HEK293 (cell line): Measurements from ENCODE around the gene BEGAIN.

ENCODE experiments used
- CTCF ChIA-PET: fragments of 350-600 bp; formaldehyde crosslinking; extraction: SDS; loops from one replicate; lab custom pipeline; 2021; ENCODE audit warnings: antibody characterized with exemption; lab: Yijun Ruan, JAX
- POLR2A ChIA-PET: fragments of 300-600 bp; formaldehyde crosslinking; extraction: SDS; loops from one replicate; lab custom pipeline; 2020; ENCODE audit warnings: antibody characterized with exemption, inconsistent platforms; lab: Yijun Ruan, JAX
- H3K27ac ChIP-seq: fragments of 200-500 bp; sonication (Bioruptor generic); 2 replicates; pipeline ENCODE4 v1.5.1; 2014; ENCODE audit warnings: low read depth, low read length, control low read depth, inconsistent platforms; ENCODE audit errors: extremely low read depth
- H3K36me3 ChIP-seq, 2 experiments: fragments of 200-500 bp in 1 of 2; sonication (Bioruptor generic) in 1 of 2; 1 replicate in 1 of 2; 2 replicates in 1 of 2; pipeline ENCODE4 v1.5.1; 2014 to 2017; ENCODE audit warnings: inconsistent platforms in 2 of 2, low read length in 2 of 2; ENCODE audit not compliant: control insufficient read depth in 2 of 2, insufficient read depth in 1 of 2
- H3K4me1 ChIP-seq: fragments of 200-500 bp; sonication (Bioruptor generic); 2 replicates; pipeline ENCODE4 v1.5.1; 2014; ENCODE audit warnings: mild to moderate bottlenecking, low read length, inconsistent platforms; ENCODE audit not compliant: control insufficient read depth, insufficient read depth
- H3K4me3 ChIP-seq: 2 replicates; pipeline ENCODE4 v1.5.1; 2011; ENCODE audit warnings: low read depth, mild to moderate bottlenecking, control low read depth, low read length, moderate library complexity
- H3K9me3 ChIP-seq: fragments of 200-500 bp; sonication (Bioruptor generic); 2 replicates; pipeline ENCODE4 v1.5.1; 2014; ENCODE audit warnings: low read depth, low read length, inconsistent platforms; ENCODE audit not compliant: control insufficient read depth, insufficient read depth
- ATF2 ChIP-seq: fragments of 450-650 bp; formaldehyde crosslinking; IDR thresholded peaks from 2 replicates; pipeline ENCODE4 v1.5.1; 2016; ENCODE audit warnings: missing biosample characterization, missing genetic modification characterization, low read depth
- GLI4 ChIP-seq: fragments of 450-650 bp; formaldehyde crosslinking; IDR thresholded peaks from 2 replicates; pipeline ENCODE4 v1.5.1; 2016; ENCODE audit warnings: missing biosample characterization, missing genetic modification characterization
- IKZF3 ChIP-seq: fragments of 450-650 bp; IDR thresholded peaks from 2 replicates; pipeline ENCODE4 v1.5.0; 2018; ENCODE audit warnings: missing biosample characterization, mild to moderate bottlenecking, missing genetic modification characterization, moderate library complexity
- RBAK ChIP-seq: fragments of 450-650 bp; formaldehyde crosslinking; IDR thresholded peaks from 2 replicates; pipeline ENCODE4 v1.5.1; 2016; ENCODE audit warnings: missing biosample characterization, missing genetic modification characterization
- TCF7L2 ChIP-seq: IDR thresholded peaks from 2 replicates; pipeline ENCODE4 v1.6.1; 2011; ENCODE audit warnings: low read depth, mild to moderate bottlenecking, inconsistent platforms, low read length, moderate library complexity, borderline replicate concordance
- WT1 ChIP-seq: fragments of 450-650 bp; formaldehyde crosslinking; IDR thresholded peaks from 2 replicates; pipeline ENCODE4 v1.5.1; 2016; ENCODE audit warnings: missing biosample characterization, missing genetic modification characterization
- ZBTB8A ChIP-seq: fragments of 450-650 bp; formaldehyde crosslinking; IDR thresholded peaks from 2 replicates; pipeline ENCODE4 v1.5.1; 2016; ENCODE audit warnings: missing biosample characterization, missing genetic modification characterization
- ZFP69B ChIP-seq: fragments of 450-650 bp; formaldehyde crosslinking; IDR thresholded peaks from 2 replicates; pipeline ENCODE4 v1.5.1; 2016; ENCODE audit warnings: missing biosample characterization, missing genetic modification characterization
- ZNF132 ChIP-seq: fragments of 450-650 bp; formaldehyde crosslinking; IDR thresholded peaks from 2 replicates; pipeline ENCODE4 v1.5.1; 2017; ENCODE audit warnings: missing biosample characterization, missing genetic modification characterization, borderline replicate concordance
- ZNF292 ChIP-seq: fragments of 450-650 bp; formaldehyde crosslinking; IDR thresholded peaks from 2 replicates; pipeline ENCODE4 v1.5.1; 2016; ENCODE audit warnings: low read depth, missing biosample characterization, missing genetic modification characterization, borderline replicate concordance
- ZNF341 ChIP-seq: fragments of 450-650 bp; formaldehyde crosslinking; IDR thresholded peaks from 2 replicates; pipeline ENCODE4; 2016; ENCODE audit warnings: low read depth, missing biosample characterization, missing genetic modification characterization
- ZNF501 ChIP-seq: fragments of 450-650 bp; formaldehyde crosslinking; IDR thresholded peaks from 2 replicates; pipeline ENCODE4 v1.5.1; 2016; ENCODE audit warnings: missing biosample characterization, missing genetic modification characterization
- ZNF555 ChIP-seq: fragments of 450-650 bp; formaldehyde crosslinking; conservative IDR thresholded peaks from 2 replicates; pipeline ENCODE4 v1.5.1; 2017; ENCODE audit warnings: missing biosample characterization, mild to moderate bottlenecking, missing genetic modification characterization, inconsistent platforms
- ZNF558 ChIP-seq: fragments of 450-650 bp; formaldehyde crosslinking; IDR thresholded peaks from 2 replicates; pipeline ENCODE4 v1.5.1; 2016; ENCODE audit warnings: missing biosample characterization, missing genetic modification characterization
- ZNF654 ChIP-seq: fragments of 450-650 bp; formaldehyde crosslinking; IDR thresholded peaks from 2 replicates; pipeline ENCODE4 v1.5.1; 2016; ENCODE audit warnings: low read depth, missing biosample characterization, missing genetic modification characterization
- ZNF658 ChIP-seq: fragments of 450-650 bp; formaldehyde crosslinking; IDR thresholded peaks from 2 replicates; pipeline ENCODE4; 2016; ENCODE audit warnings: missing biosample characterization, missing genetic modification characterization
- ZNF747 ChIP-seq: fragments of 450-650 bp; formaldehyde crosslinking; IDR thresholded peaks from 2 replicates; pipeline ENCODE4 v1.5.1; 2016; ENCODE audit warnings: missing biosample characterization, missing genetic modification characterization
- ZNF791 ChIP-seq: fragments of 450-650 bp; formaldehyde crosslinking; IDR thresholded peaks from 2 replicates; pipeline ENCODE4 v1.5.1; 2016; ENCODE audit warnings: missing biosample characterization, missing genetic modification characterization

BEGAIN gene

DNA sequence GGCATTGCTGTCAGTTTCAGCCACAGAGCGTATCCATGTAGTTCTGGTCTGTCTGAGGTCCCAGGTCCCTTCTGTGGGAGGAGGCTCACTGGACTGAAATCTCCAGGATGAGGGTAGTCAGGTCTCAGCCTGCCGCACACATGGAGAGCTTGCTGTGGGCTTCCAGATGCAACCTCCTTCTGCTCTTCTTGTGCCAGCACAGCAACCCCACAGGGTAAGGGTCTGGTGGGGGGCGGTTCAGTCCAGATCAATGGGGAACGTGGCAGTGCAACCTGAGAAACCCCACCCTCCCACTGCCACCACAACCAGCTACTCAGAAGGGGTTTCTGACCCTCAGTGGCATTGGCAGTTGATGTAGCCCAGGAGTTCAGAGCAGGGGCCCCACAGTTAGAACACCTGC, 61.2 kb downstream of the BEGAIN start:
- Histone ChIP-seq H3K36me3 (peaks cover 5 to 7% of the 10 kb centered on the region in 2 experiments; a peak in 2 of 3 replicates), H3K4me3 (no peak overlapping the region), H3K4me1 (no peaks in the 10 kb centered on the region), H3K27ac (no peak overlapping the region), H3K9me3 (no peaks in the 10 kb centered on the region)
- ChIA-PET POLR2A (no interaction called here), CTCF (interaction anchor here (0.6 to 2.2 kb wide), 7 partner anchors 47 to 297 kb away, joined by 3 to 15 read pairs (median 3); no protein-coding TSS in a partner anchor)
- TF ChIP-seq ZNF747 (tag by site-specific recombination) (no peak), ZNF501 (no peak)

GRCh38 chr14:100525615-100526014, 61.6 kb downstream of the BEGAIN start:
- CTCF ChIA-PET: interaction anchor here (0.6 to 2.2 kb wide), 8 partner anchors 9 to 141 kb away, joined by 3 to 15 read pairs (median 4); no protein-coding TSS in a partner anchor
- H3K4me1 ChIP-seq: no peaks in the 10 kb centered on the region
- TF ChIP-seq ZNF555 (no peak), ZNF791 (tag by site-specific recombination) (no peak), ZNF658 (tag by site-specific recombination) (no peak), RBAK (tag by site-specific recombination) (no peak), ZBTB8A (tag by site-specific recombination) (no peak), ZNF132 (tag by site-specific recombination) (no peak), GLI4 (tag by site-specific recombination) (no peak), ZNF558 (tag by site-specific recombination) (no peak), IKZF3 (tag by site-specific recombination) (no peak), ZNF341 (tag by site-specific recombination) (no peak), TCF7L2 (no peak), ATF2 (tag by site-specific recombination) (no peak), ZNF292 (tag by site-specific recombination) (no peak)
- TF ChIP-seq, all 188 proteins: peak for 0
- H3K36me3 ChIP-seq: peaks cover 5 to 7% of the 10 kb centered on the region in 2 experiments; a peak in 2 of 3 replicates
- H3K9me3 ChIP-seq: no peaks in the 10 kb centered on the region
- H3K4me3 ChIP-seq: no peak overlapping the region
- POLR2A ChIA-PET: no interaction called here
- H3K27ac ChIP-seq: no peak overlapping the region

GRCh38 chr14:100524933-100525243, 62.3 kb downstream of the BEGAIN start:
- Histone ChIP-seq H3K4me1 (no peaks in the 10 kb centered on the region), H3K9me3 (no peaks in the 10 kb centered on the region), H3K4me3 (no peak overlapping the region), H3K27ac (no peak overlapping the region), H3K36me3 (peaks cover 5 to 7% of the 10 kb centered on the region in 2 experiments; a peak in 2 of 3 replicates)
- POLR2A ChIA-PET: no interaction called here
- CTCF ChIA-PET: interaction anchor here (0.7 to 2.2 kb wide), 10 partner anchors 9 to 376 kb away, joined by 3 to 15 read pairs (median 4); no protein-coding TSS in a partner anchor
- TF ChIP-seq ZFP69B (tag by site-specific recombination) (0 out of 2 replicates have a peak, but pooled peaks have one; percentile 60), WT1 (tag by site-specific recombination) (no peak), ZNF654 (tag by site-specific recombination) (peak; percentile 61)
- TF ChIP-seq, all 188 proteins: peak for 2
